H1 (cell line): ENCODE results near the gene FOXO1. TPM values are rescaled to one million over a fixed set of nuclear protein-coding genes. Genes with fewer than 3 reads are reported as not detected.

Experiments
- CTCF ChIA-PET: fragments of 300-600 bp; sonication (Branson Sonifier 250); formaldehyde crosslinking; loops from one replicate; lab custom pipeline; 2021; ENCODE audit not compliant: partially characterized antibody; lab: Charles Lee
- POLR2A ChIA-PET: fragments of 300-600 bp; sonication (Branson Sonifier 250); formaldehyde crosslinking; loops from one replicate; lab custom pipeline; 2021; ENCODE audit warnings: inconsistent platforms; ENCODE audit not compliant: partially characterized antibody; lab: Charles Lee
- DNase-seq, 2 experiments: peaks; one replicate each; pipeline versions ENCODE4 v3.0.0 to v3.0.0-alpha.2; 2010 to 2022; ENCODE audit warnings: low spot score in 2 of 2, low read depth in 1 of 2, mixed read lengths in 1 of 2
- FAIRE-seq: peaks from 2 replicates; lab custom pipeline; 2011; peaks lifted over from hg19 to GRCh38; lab: Jason Lieb, UNC
- H2AFZ ChIP-seq: 2 replicates; pipeline ENCODE4 v1.8.1; 2012; ENCODE audit warnings: low read length, inconsistent platforms
- H2AK5ac ChIP-seq: 2 replicates; pipeline ENCODE4 v1.6.1; 2013; ENCODE audit warnings: low read depth, low read length
- H2BK120ac ChIP-seq: replicated peaks from 2 replicates; pipeline ENCODE3; 2013; ENCODE audit warnings: low read depth, low read length, inconsistent platforms
- H2BK12ac ChIP-seq: 2 replicates; pipeline ENCODE4 v1.6.1; 2013; ENCODE audit warnings: low read depth, low read length
- H2BK15ac ChIP-seq: 2 replicates; pipeline ENCODE4 v1.6.1; 2013; ENCODE audit warnings: low read length
- H2BK20ac ChIP-seq: 2 replicates; pipeline ENCODE4 v1.6.1; 2013; ENCODE audit warnings: low read length
- H2BK5ac ChIP-seq: 2 replicates; pipeline ENCODE4 v1.6.1; 2013; ENCODE audit warnings: low read depth, low read length
- H3K14ac ChIP-seq: 2 replicates; pipeline ENCODE4 v1.6.1; 2013; ENCODE audit warnings: inconsistent platforms; ENCODE audit not compliant: insufficient read length
- H3K18ac ChIP-seq: 2 replicates; pipeline ENCODE4 v1.6.1; 2013; ENCODE audit warnings: low read length; ENCODE audit errors: extremely low read depth
- H3K23ac ChIP-seq: 2 replicates; pipeline ENCODE4 v1.6.1; 2013; ENCODE audit warnings: inconsistent platforms; ENCODE audit not compliant: insufficient read length
- H3K23me2 ChIP-seq: 2 replicates; pipeline ENCODE4 v1.6.1; 2013; ENCODE audit warnings: low read depth, low read length
- H3K27ac ChIP-seq: 2 replicates; pipeline ENCODE4 v1.6.1; 2011; ENCODE audit warnings: low read depth, low read length, inconsistent platforms
- H3K27me3 ChIP-seq, 4 experiments: replicated peaks in 1 of 4; 1 replicate in 1 of 4; 2 replicates in 3 of 4; pipeline versions ENCODE4 v1.6.1 to v1.8.1; 2011 to 2013; ENCODE audit warnings: low read length in 3 of 4, mild to moderate bottlenecking in 3 of 4, inconsistent platforms in 2 of 4, mixed read lengths in 2 of 4, moderate library complexity in 1 of 4; ENCODE audit not compliant: control insufficient read depth in 3 of 4, insufficient read depth in 3 of 4; ENCODE audit errors: extremely low read depth in 1 of 4
- H3K36me3 ChIP-seq, 4 experiments: 2 replicates each; pipeline versions ENCODE4 v1.6.1 to v1.8.1; 2011 to 2013; ENCODE audit warnings: mild to moderate bottlenecking in 4 of 4, low read length in 3 of 4, moderate library complexity in 2 of 4, control low read depth in 1 of 4, inconsistent platforms in 1 of 4; ENCODE audit not compliant: insufficient read depth in 4 of 4, control insufficient read depth in 2 of 4
- H3K4ac ChIP-seq: replicated peaks from 2 replicates; pipeline ENCODE3; 2013; ENCODE audit warnings: low read length, low read depth, mixed read lengths, inconsistent platforms; ENCODE audit not compliant: insufficient read length
- H3K4me1 ChIP-seq, 4 experiments: replicated peaks in 1 of 4; 1 replicate in 1 of 4; 2 replicates in 3 of 4; pipeline versions ENCODE4 v1.6.1 to v1.8.1; 2011 to 2013; ENCODE audit warnings: low read length in 3 of 4, inconsistent platforms in 2 of 4, mixed read lengths in 1 of 4; ENCODE audit not compliant: insufficient read depth in 4 of 4, control insufficient read depth in 3 of 4
- H3K4me2 ChIP-seq, 2 experiments: 2 replicates each; pipeline versions ENCODE4 v1.6.1 to v1.8.1; 2011 to 2013; ENCODE audit warnings: low read depth in 2 of 2, low read length in 2 of 2, control low read depth in 1 of 2, inconsistent platforms in 1 of 2, mild to moderate bottlenecking in 1 of 2; ENCODE audit not compliant: insufficient read depth in 1 of 2
- H3K4me3 ChIP-seq, 4 experiments: fragments of 200-600, 300-600 bp in 1 of 4; sonication (generic), shearing (Covaris generic), sonication (Bioruptor Twin) in 1 of 4; 2 replicates each; pipeline versions ENCODE4 v1.5.1 to v1.8.1; 2011 to 2016; ENCODE audit warnings: low read length in 4 of 4, low read depth in 3 of 4, control low read depth in 2 of 4, inconsistent platforms in 2 of 4, mild to moderate bottlenecking in 2 of 4, mixed read lengths in 1 of 4, moderate library complexity in 1 of 4; ENCODE audit not compliant: insufficient read depth in 2 of 4; ENCODE audit errors: extremely low read depth in 1 of 4
- H3K56ac ChIP-seq: replicated peaks from 2 replicates; pipeline ENCODE3; 2013; ENCODE audit warnings: low read depth, mild to moderate bottlenecking, mixed read lengths, low read length, inconsistent platforms; ENCODE audit not compliant: insufficient read length
- H3K79me1 ChIP-seq: 2 replicates; pipeline ENCODE4 v1.6.1; 2013; ENCODE audit warnings: low read depth, low read length, control low read depth
- H3K79me2 ChIP-seq, 2 experiments: 2 replicates each; pipeline versions ENCODE4 v1.6.1 to v1.8.1; 2012 to 2013; ENCODE audit warnings: low read length in 2 of 2, mild to moderate bottlenecking in 2 of 2, inconsistent platforms in 1 of 2; ENCODE audit not compliant: insufficient read depth in 2 of 2, control insufficient read depth in 1 of 2
- H3K9ac ChIP-seq, 4 experiments: replicated peaks in 1 of 4; 1 replicate in 1 of 4; 2 replicates in 3 of 4; pipeline versions ENCODE4 v1.6.1 to v1.8.1; 2011 to 2013; ENCODE audit warnings: low read depth in 3 of 4, low read length in 3 of 4, control low read depth in 2 of 4, mild to moderate bottlenecking in 2 of 4, moderate library complexity in 2 of 4, inconsistent platforms in 1 of 4; ENCODE audit errors: extremely low read depth in 1 of 4
- H3K9me3 ChIP-seq, 2 experiments: 2 replicates each; pipeline versions ENCODE4 v1.6.1 to v1.8.1; 2012 to 2013; ENCODE audit warnings: mild to moderate bottlenecking in 2 of 2, moderate library complexity in 2 of 2, control low read depth in 1 of 2, inconsistent platforms in 1 of 2, low read depth in 1 of 2, low read length in 1 of 2, mixed read lengths in 1 of 2; ENCODE audit not compliant: insufficient read depth in 2 of 2
- H4K20me1 ChIP-seq, 2 experiments: replicated peaks in 1 of 2; 2 replicates each; pipeline versions ENCODE3 to v1.8.1; 2011 to 2013; ENCODE audit warnings: inconsistent platforms in 2 of 2, low read length in 2 of 2, mild to moderate bottlenecking in 1 of 2; ENCODE audit not compliant: insufficient read depth in 2 of 2, control insufficient read depth in 1 of 2
- H4K5ac ChIP-seq: 2 replicates; pipeline ENCODE4 v1.6.1; 2013; ENCODE audit warnings: low read length, low read depth, mixed read lengths, inconsistent platforms; ENCODE audit not compliant: insufficient read length
- H4K8ac ChIP-seq: 2 replicates; pipeline ENCODE4 v1.8.0; 2013; ENCODE audit warnings: mild to moderate bottlenecking, moderate library complexity, low read length, inconsistent platforms; ENCODE audit not compliant: insufficient read depth; ENCODE audit errors: extremely low read depth
- H4K91ac ChIP-seq: replicated peaks from 2 replicates; pipeline ENCODE3; 2013; ENCODE audit warnings: low read length, mixed read lengths, inconsistent platforms; ENCODE audit not compliant: insufficient read length
- CHD2 ChIP-seq: IDR thresholded peaks from 2 replicates; pipeline ENCODE4 v1.6.1; 2012; ENCODE audit warnings: low read length, improper control_type of control experiment
- KDM4A ChIP-seq: IDR thresholded peaks from one replicate; pipeline ENCODE4 v1.7.1; 2012; ENCODE audit warnings: low read depth, mild to moderate bottlenecking, moderate library complexity, low read length, inconsistent platforms; ENCODE audit not compliant: severe bottlenecking
- MAFK ChIP-seq: IDR thresholded peaks from 2 replicates; pipeline ENCODE4 v1.6.1; 2012; ENCODE audit warnings: low read depth, mild to moderate bottlenecking, improper control_type of control experiment, low read length
- NANOG ChIP-seq: IDR thresholded peaks from 2 replicates; pipeline ENCODE4 v1.6.1; 2011; ENCODE audit warnings: low read length, low read depth, mild to moderate bottlenecking, inconsistent platforms; ENCODE audit not compliant: insufficient read depth, poor library complexity, severe bottlenecking
- PHF8 ChIP-seq: fragments of 200-600 bp; sonication (generic); conservative IDR thresholded peaks from 2 replicates; pipeline ENCODE4 v1.7.1; 2012; ENCODE audit warnings: low read depth, mild to moderate bottlenecking, inconsistent platforms, low read length, moderate library complexity
- RFX5 ChIP-seq: IDR thresholded peaks from 2 replicates; pipeline ENCODE4 v1.6.1; 2011; ENCODE audit warnings: low read depth, low read length, improper control_type of control experiment, borderline replicate concordance
- SIN3A ChIP-seq, 2 experiments: IDR thresholded peaks in 1 of 2; conservative IDR thresholded peaks in 1 of 2; 2 replicates each; pipeline ENCODE4 v1.6.1; 2011 to 2012; ENCODE audit warnings: low read length in 2 of 2, improper control_type of control experiment in 1 of 2, low read depth in 1 of 2, mild to moderate bottlenecking in 1 of 2
- SP2 ChIP-seq: IDR thresholded peaks from 2 replicates; pipeline ENCODE4 v1.6.1; 2012; ENCODE audit warnings: mild to moderate bottlenecking, low read length, inconsistent platforms
- TBP ChIP-seq: IDR thresholded peaks from 2 replicates; pipeline ENCODE4 v1.6.1; 2011; ENCODE audit warnings: low read depth, low read length, improper control_type of control experiment
- TEAD4 ChIP-seq: IDR thresholded peaks from 2 replicates; pipeline ENCODE4 v1.6.1; 2012; ENCODE audit warnings: low read depth, low read length, inconsistent platforms, mixed read lengths
- YY1 ChIP-seq: IDR thresholded peaks from 2 replicates; pipeline ENCODE4 v1.6.1; 2011; ENCODE audit warnings: low read depth, mild to moderate bottlenecking, low read length
- WGBS, 2 experiments: shearing (Covaris generic) in 1 of 2; methylation state at CpG; one replicate each; pipeline versions ENCODE4 v1.1.6 to v1.1.7; 2013 to 2015; ENCODE audit warnings: low lambda C conversion rate in 2 of 2, mixed read lengths in 2 of 2, inconsistent platforms in 1 of 2, low coverage in 1 of 2, missing lambda C conversion rate in 1 of 2; ENCODE audit not compliant: insufficient replicate concordance in 2 of 2, insufficient coverage in 1 of 2, insufficient read length in 1 of 2; ENCODE audit errors: extremely low coverage in 1 of 2, missing lambda C conversion rate in 1 of 2; 5-methylcytosine and 5-hydroxymethylcytosine counted together
- polyA plus RNA-seq, 7 experiments: library from polyadenylated mRNA; depleted of rRNA in 3 of 7; stranded (reverse) in 5 of 7; unstranded in 2 of 7; fragments of >200 nt in 5 of 7; fragments of 200-250 nt in 2 of 7; gene quantifications; 1 replicate in 5 of 7; 2 replicates in 1 of 7; 4 replicates in 1 of 7; pipeline versions ENCODE4 v1.2.1 to v1.2.3, GENCODE V29; 2011 to 2013; ENCODE audit warnings: missing spikeins in 2 of 7, mixed read lengths in 2 of 7
- total RNA-seq: library from RNA; stranded (reverse); fragmentation: NEBNext Ultra II Directional; extraction: Animal tissue kit (Norgen Biotek cat#: 25700); gene quantifications from 2 replicates; pipeline ENCODE4 v1.2.1, GENCODE V29; 2021

The FOXO1 gene
- total and polyA plus RNA-seq, 2 of the 8 experiments (the other 6 are each of a cell fraction or from before 2014, with no cell fraction given), result 35.3 to 56.9 TPM

DNA sequence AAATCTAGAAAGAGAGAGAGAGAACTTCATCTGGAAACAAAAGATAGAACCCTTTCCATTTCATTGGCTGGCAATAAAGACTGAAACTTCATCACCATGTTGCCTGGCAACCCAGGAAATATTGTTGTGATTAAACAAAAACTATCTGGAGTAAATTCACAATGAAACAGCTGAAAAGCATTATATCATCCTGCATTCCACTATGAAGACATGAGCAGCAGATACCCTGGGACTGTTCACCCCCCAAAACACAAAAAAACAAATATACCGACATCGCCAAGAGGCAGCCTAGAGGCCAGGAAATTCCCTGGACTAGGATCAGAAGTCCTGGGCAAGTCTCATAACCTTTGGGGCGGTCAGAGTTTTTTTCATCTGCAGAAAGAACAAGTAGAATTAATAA lies 158.3 kb downstream of the FOXO1 start:
- H2AK5ac ChIP-seq, result no peak overlapping the region
- no peak overlapping the region for H3K27ac ChIP-seq
- H3K9ac ChIP-seq, result no peak overlapping the region

More for the DNA sequence above, 158.3 kb downstream of the FOXO1 start:
- Histone ChIP-seq H4K91ac (no peak overlapping the region), H2BK5ac (no peak overlapping the region), H3K27me3 (no peaks in the 10 kb centered on the region), H2AFZ (no peak overlapping the region), H4K20me1 (no peaks in the 10 kb centered on the region), H3K14ac (no peak overlapping the region), H3K79me2 (no peaks in the 10 kb centered on the region), H3K18ac (no peak overlapping the region), H3K4ac (no peak overlapping the region), H3K56ac (no peak overlapping the region), H3K36me3 (no peaks in the 10 kb centered on the region), H3K79me1 (no peaks in the 10 kb centered on the region), H4K5ac (no peak overlapping the region), H2BK15ac (no peak overlapping the region), H3K23me2 (peaks cover 2% of the 10 kb centered on the region), H3K4me3 (no peak overlapping the region), H4K8ac (no peak overlapping the region), H3K23ac (no peak overlapping the region), H3K4me2 (no peak overlapping the region), H2BK20ac (no peak overlapping the region), H2BK120ac (no peak overlapping the region), H3K4me1 (no peaks in the 10 kb centered on the region; a peak in 1 of 7 replicates), H3K9me3 (no peaks in the 10 kb centered on the region), H2BK12ac (no peak overlapping the region)
- FAIRE-seq, result no peak
- 88% methylated on average over 3 of the region's 3 CpGs; no CpG with 5 or more reads in 1 of the 2 experiments for WGBS, 2 experiments
- ChIA-PET POLR2A (interaction anchor here (0.9 to 1.4 kb wide), 2 partner anchors 10 to 11 kb away, joined by 3 read pairs; no protein-coding TSS in a partner anchor), CTCF (interaction anchor here (0.7 to 0.9 kb wide), 2 partner anchors 10 to 210 kb away, joined by 3 read pairs; no protein-coding TSS in a partner anchor)
- no peak for DNase-seq
- TF ChIP-seq TEAD4, result no peak
- TF ChIP-seq SP2, result no peak
- no peak for TF ChIP-seq PHF8
- TF ChIP-seq YY1, result no peak
- no peak for TF ChIP-seq MAFK
- TF ChIP-seq KDM4A, result no peak
- no peak for TF ChIP-seq TBP
- no peak for TF ChIP-seq CHD2
- TF ChIP-seq RFX5, result no peak
- no peak for TF ChIP-seq SIN3A (conservative IDR thresholded peaks at IDR 0.05 in 1 of 2, IDR thresholded peaks at IDR 0.05 in 1 of 2; ENCODE audit: low read depth in 1 of 2, low read length in 2 of 2)
- TF ChIP-seq NANOG, result no peak
